KMS-11 (cell line): ENCODE measurements around the gene CAT.

ENCODE experiments used
- H2AFZ ChIP-seq: fragments of 200-600 bp; sonication (generic); 2 replicates; pipeline ENCODE4 v1.6.1; 2016; ENCODE audit warnings: antibody characterized with exemption, mixed run types, low read depth
- H3K27ac ChIP-seq: fragments of 200-600 bp; sonication (generic); 2 replicates; pipeline ENCODE4 v1.6.1; 2016; ENCODE audit warnings: mild to moderate bottlenecking, mixed run types
- H3K27me3 ChIP-seq: fragments of 200-600 bp; sonication (generic); 2 replicates; pipeline ENCODE4 v1.6.1; 2017; ENCODE audit warnings: mild to moderate bottlenecking, low read depth, mixed run types, moderate library complexity; ENCODE audit not compliant: insufficient read depth
- H3K36me3 ChIP-seq: fragments of 200-600 bp; sonication (generic); 2 replicates; pipeline ENCODE4 v1.6.1; 2017; ENCODE audit warnings: mild to moderate bottlenecking, mixed run types; ENCODE audit not compliant: insufficient read depth
- H3K4me1 ChIP-seq: fragments of 200-600 bp; sonication (generic); 2 replicates; pipeline ENCODE4 v1.6.1; 2016; ENCODE audit warnings: mild to moderate bottlenecking, low read depth, mixed run types; ENCODE audit not compliant: poor library complexity, severe bottlenecking
- H3K4me2 ChIP-seq: fragments of 200-600 bp; sonication (generic); 2 replicates; pipeline ENCODE4 v1.7.0; 2016; ENCODE audit warnings: mild to moderate bottlenecking, mixed run types
- H3K4me3 ChIP-seq: fragments of 200-600 bp; sonication (generic); IDR thresholded peaks from 2 replicates; pipeline ENCODE4 v1.6.1; 2017; ENCODE audit warnings: low read depth, low read length, mixed read lengths; ENCODE audit not compliant: insufficient read depth
- H3K79me2 ChIP-seq: fragments of 200-600 bp; sonication (generic); 2 replicates; pipeline ENCODE4 v1.6.1; 2016; ENCODE audit warnings: low read depth, mixed run types; ENCODE audit not compliant: insufficient read depth
- H3K9ac ChIP-seq: fragments of 200-600 bp; sonication (generic); 2 replicates; pipeline ENCODE4 v1.6.1; 2016; ENCODE audit warnings: mild to moderate bottlenecking, mixed run types
- H4K20me1 ChIP-seq: fragments of 200-600 bp; sonication (generic); 2 replicates; pipeline ENCODE4 v1.6.1; 2016; ENCODE audit warnings: mild to moderate bottlenecking, mixed run types; ENCODE audit not compliant: insufficient read depth
- CTCF ChIP-seq: fragments of 200-600 bp; sonication (generic); conservative IDR thresholded peaks from 2 replicates; pipeline ENCODE4 v1.6.1; 2017; ENCODE audit warnings: low read depth, mild to moderate bottlenecking, antibody characterized with exemption, low read length, moderate library complexity, mixed read lengths

The CAT gene

GRCh38 chr11:34502949-34503348 lies 64.2 kb downstream of the CAT start:
- Histone ChIP-seq H3K4me3 (no peak overlapping the region), H3K4me1 (no peaks in the 10 kb centered on the region), H3K27me3 (no peaks in the 10 kb centered on the region), H4K20me1 (no peaks in the 10 kb centered on the region), H2AFZ (no peak overlapping the region), H3K4me2 (no peak overlapping the region), H3K9ac (no peak overlapping the region), H3K79me2 (no peaks in the 10 kb centered on the region), H3K27ac (no peak overlapping the region), H3K36me3 (no peaks in the 10 kb centered on the region)
- TF ChIP-seq CTCF: no peak

GRCh38 chr11:34505874-34506273 lies 67.1 kb downstream of the CAT start:
- Histone ChIP-seq H3K9ac (no peak overlapping the region), H3K4me1 (no peaks in the 10 kb centered on the region), H2AFZ (no peak overlapping the region), H3K36me3 (no peaks in the 10 kb centered on the region), H3K79me2 (no peaks in the 10 kb centered on the region), H3K4me3 (no peak overlapping the region), H4K20me1 (no peaks in the 10 kb centered on the region), H3K27ac (no peak overlapping the region), H3K4me2 (no peak overlapping the region), H3K27me3 (no peaks in the 10 kb centered on the region)
- no peak for TF ChIP-seq CTCF

- Histone ChIP-seq H3K36me3 (no peaks in the 10 kb centered on the region), H3K9ac (no peak overlapping the region), H3K4me2 (no peak overlapping the region), H2AFZ (no peak overlapping the region), H3K27ac (no peak overlapping the region), H3K79me2 (no peaks in the 10 kb centered on the region), H3K27me3 (no peaks in the 10 kb centered on the region), H3K4me3 (no peak overlapping the region), H3K4me1 (no peaks in the 10 kb centered on the region), H4K20me1 (no peaks in the 10 kb centered on the region)
- no peak for TF ChIP-seq CTCF
Observed at GRCh38 chr11:34507156-34507555, 68.4 kb downstream of the CAT start.

GRCh38 chr11:34507610-34508009 lies 68.9 kb downstream of the CAT start:
- H3K79me2 ChIP-seq: no peaks in the 10 kb centered on the region
- no peaks in the 10 kb centered on the region for H3K27me3 ChIP-seq
- no peak overlapping the region for H3K4me3 ChIP-seq
- H3K4me1 ChIP-seq: no peaks in the 10 kb centered on the region
- H3K36me3 ChIP-seq: no peaks in the 10 kb centered on the region
- no peaks in the 10 kb centered on the region for H4K20me1 ChIP-seq
- TF ChIP-seq CTCF: no peak
- H3K4me2 ChIP-seq: no peak overlapping the region
- H2AFZ ChIP-seq: no peak overlapping the region
- H3K9ac ChIP-seq: no peak overlapping the region
- H3K27ac ChIP-seq: no peak overlapping the region

GRCh38 chr11:34508524-34508923 lies 69.8 kb downstream of the CAT start:
- Histone ChIP-seq H3K36me3 (no peaks in the 10 kb centered on the region), H3K4me1 (peaks cover 4% of the 10 kb centered on the region), H3K4me3 (no peak overlapping the region), H3K79me2 (no peaks in the 10 kb centered on the region), H3K9ac (no peak overlapping the region), H3K4me2 (no peak overlapping the region), H4K20me1 (no peaks in the 10 kb centered on the region), H3K27me3 (no peaks in the 10 kb centered on the region), H3K27ac (no peak overlapping the region), H2AFZ (no peak overlapping the region)
- TF ChIP-seq CTCF: no peak
